RWPE1 (cell line): ENCODE measurements around the gene ARPC4.

Experiments
- CTCF ChIA-PET: fragments of 350-600 bp; sonication (Branson Sonifier 250); formaldehyde crosslinking; extraction: SDS; loops from one replicate; lab custom pipeline; 2021; lab: Yijun Ruan, JAX
- POLR2A ChIA-PET: fragments of 400-600 bp; formaldehyde crosslinking; extraction: SDS; loops from one replicate; lab custom pipeline; 2020; ENCODE audit warnings: antibody characterized with exemption; ENCODE audit not compliant: low non-redundant PET; lab: Yijun Ruan, JAX
- DNase-seq: peaks from one replicate; pipeline ENCODE4 v3.0.0; 2012; ENCODE audit warnings: low spot score
- H3K27ac ChIP-seq: fragments of 450-650 bp; 2 replicates; pipeline ENCODE4 v1.5.1; 2017
- CTCF ChIP-seq: fragments of 450-650 bp; conservative IDR thresholded peaks from 2 replicates; pipeline ENCODE4 v1.5.1; 2017; ENCODE audit warnings: low read depth, mild to moderate bottlenecking

Gene ARPC4

GRCh38 chr3:9795207-9795606, 2.3 kb downstream of the ARPC4 start:
- DNase-seq, result no peak
- no peak for TF ChIP-seq CTCF
- CTCF ChIA-PET, result no interaction called here
- no peak overlapping the region for H3K27ac ChIP-seq
- POLR2A ChIA-PET, result interaction anchor here (0.5 kb wide), 1 partner anchor 35 kb away, joined by 4 read pairs; no protein-coding TSS in a partner anchor

DNA sequence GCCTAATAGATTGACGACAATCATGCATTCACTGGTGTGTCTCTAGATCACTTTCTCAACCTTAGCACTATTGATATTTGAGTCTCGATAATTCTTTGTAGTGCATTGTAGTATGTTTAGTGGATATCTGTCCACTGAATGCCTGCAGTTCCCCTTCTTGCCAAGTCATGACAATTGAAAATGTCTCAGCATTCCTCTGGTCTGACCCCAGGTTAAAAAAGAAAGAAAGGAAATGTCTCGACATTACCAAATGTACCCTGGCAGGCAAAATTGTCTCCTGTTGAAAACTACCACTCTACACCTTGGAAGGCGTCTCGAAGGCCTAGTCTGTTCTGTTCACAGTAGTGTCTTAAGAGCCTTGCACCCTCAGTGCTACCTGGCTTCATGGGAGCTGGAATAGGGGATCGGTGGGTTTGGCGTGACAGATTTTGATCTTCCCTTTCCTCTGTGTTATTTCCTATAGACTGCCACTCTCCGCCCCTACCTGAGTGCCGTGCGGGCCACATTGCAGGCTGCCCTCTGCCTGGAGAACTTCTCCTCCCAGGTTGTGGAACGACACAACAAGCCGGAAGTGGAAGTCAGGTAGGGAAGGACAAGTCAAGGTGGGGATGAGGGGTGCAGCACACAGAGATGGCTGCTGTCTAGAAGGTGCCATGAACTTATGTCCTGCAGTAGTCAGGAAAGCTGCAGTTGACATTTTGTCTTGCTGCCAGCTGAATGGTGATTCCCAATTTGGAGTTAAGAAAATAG, 4.5 kb downstream of the ARPC4 start:
- H3K27ac ChIP-seq, result no peak overlapping the region
- ChIA-PET CTCF (no interaction called here), POLR2A (no interaction called here)
- DNase-seq, result no peak
- TF ChIP-seq CTCF, result no peak

DNA sequence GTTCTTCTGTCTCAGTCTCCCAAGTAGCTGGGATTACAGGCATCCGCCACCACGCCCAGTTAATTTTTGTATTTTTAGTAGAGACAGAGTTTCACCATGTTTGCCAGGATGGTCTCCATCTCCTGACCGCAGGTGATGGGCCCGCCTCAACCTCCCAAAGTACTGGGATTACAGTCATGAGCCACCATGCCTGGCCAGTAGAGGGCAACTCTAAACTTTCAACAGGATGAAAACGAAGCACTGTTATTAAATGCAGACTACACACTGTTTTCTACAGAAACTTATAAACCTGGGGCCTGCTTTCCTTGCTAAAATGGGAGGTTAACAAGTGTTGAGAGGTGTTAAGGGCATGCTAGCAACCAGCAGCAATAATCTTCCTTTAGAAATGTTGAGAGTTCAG, 7.6 kb downstream of the ARPC4 start:
- H3K27ac ChIP-seq, result no peak overlapping the region
- no peak for DNase-seq
- ChIA-PET POLR2A (no interaction called here), CTCF (no interaction called here)
- TF ChIP-seq CTCF, result peak; percentile 24

DNA sequence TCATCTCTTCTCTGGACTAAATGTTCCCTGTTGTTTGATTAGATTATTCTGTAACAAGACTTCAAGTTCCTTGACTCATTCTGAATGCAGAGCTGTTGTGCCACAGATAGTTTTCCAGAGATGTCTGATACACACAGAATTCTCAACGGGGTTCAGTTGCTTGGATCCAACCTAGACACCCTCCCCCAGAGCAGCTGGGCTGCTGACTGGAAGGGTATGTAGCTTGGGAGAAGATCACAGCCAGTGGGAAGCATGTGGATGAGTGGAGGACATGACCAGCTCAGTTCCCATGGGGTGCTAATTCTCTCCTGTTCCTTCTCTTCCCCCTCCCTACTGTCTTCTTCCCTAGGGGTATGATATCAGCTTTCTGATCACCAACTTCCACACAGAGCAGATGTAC, 10.6 kb downstream of the ARPC4 start:
- no peak overlapping the region for H3K27ac ChIP-seq
- DNase-seq, result no peak
- CTCF ChIA-PET, result interaction anchor here (0.5 kb wide), 1 partner anchor 1091 kb away, joined by 3 read pairs; no protein-coding TSS in a partner anchor
- POLR2A ChIA-PET, result interaction anchor here (0.7 kb wide), 1 partner anchor 10 kb away, joined by 3 read pairs; no protein-coding TSS in a partner anchor
- TF ChIP-seq CTCF, result no peak

DNA sequence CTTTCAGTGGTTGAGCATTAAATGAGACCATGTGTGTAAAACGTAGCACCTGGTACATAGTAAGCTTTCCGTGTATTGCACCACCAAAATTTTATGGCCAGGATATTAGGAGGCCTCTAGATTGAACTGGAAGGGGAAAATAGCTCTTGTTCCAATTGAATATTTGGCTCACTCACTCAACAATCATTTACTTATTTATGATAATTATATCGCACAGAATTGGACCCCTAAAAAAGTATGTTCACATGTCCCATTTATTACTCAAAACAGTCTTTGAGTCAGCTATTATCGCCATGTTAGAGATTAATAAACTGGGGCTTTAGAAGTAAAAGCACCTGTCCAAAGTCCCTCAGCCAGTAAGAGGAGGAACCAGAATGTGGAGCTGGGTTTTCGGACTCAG, 12.1 kb downstream of the ARPC4 start:
- POLR2A ChIA-PET, result no interaction called here

DNA sequence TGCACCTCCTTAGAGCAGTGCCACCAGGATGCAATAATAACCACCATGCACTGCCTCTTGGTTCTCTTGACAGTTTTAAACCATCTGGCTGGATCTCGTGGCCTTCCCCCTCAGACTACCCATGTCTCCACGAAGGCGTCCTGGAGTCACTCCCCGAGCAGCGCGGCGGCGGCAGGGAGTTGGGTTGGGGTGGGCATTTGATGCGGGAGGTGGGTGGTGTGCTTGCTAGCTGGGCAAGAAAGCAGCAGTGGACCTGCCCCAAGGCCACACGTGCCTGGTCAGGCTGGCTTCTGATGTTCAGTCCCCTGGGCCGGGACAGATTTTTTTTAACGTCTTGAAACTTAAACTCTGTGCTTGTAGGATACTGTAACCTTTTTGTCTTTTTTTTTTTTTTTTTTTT, 13.3 kb downstream of the ARPC4 start:
- no peak for TF ChIP-seq CTCF
- DNase-seq, result no peak
- peak overlapping the region; percentile 46 for H3K27ac ChIP-seq
- ChIA-PET CTCF (interaction anchor here (0.6 kb wide), 1 partner anchor 80 kb away, joined by 5 read pairs; no protein-coding TSS in a partner anchor), POLR2A (no interaction called here)

More for the DNA sequence above, 12.1 kb downstream of the ARPC4 start:
- no peak for DNase-seq
- H3K27ac ChIP-seq, result peak overlapping the region; percentile 46; the same call in 1 of the 2 replicates
- TF ChIP-seq CTCF, result no peak
- CTCF ChIA-PET, result no interaction called here
